GM18502 (cell line): ENCODE measurements around the gene CKAP5.

Experiments
- ATAC-seq: cut with Tn5 transposase; IDR thresholded peaks from one replicate; pipeline ENCODE4 v1.9.1; 2021; ENCODE audit warnings: mild to moderate bottlenecking; ENCODE audit not compliant: unreplicated experiment, poor library complexity

CKAP5 gene

GRCh38 chr11:46856605-46857343, 10.7 kb upstream of the CKAP5 start:
- no peak for ATAC-seq

GRCh38 chr11:46855863-46856262, 9.8 kb upstream of the CKAP5 start:
- no peak for ATAC-seq

- no peak for ATAC-seq
These were observed 9.1 kb upstream of the CKAP5 start for GRCh38 chr11:46855167-46855566.

- no peak for ATAC-seq
These were observed 4.8 kb upstream of the CKAP5 start for GRCh38 chr11:46850829-46851380.

GRCh38 chr11:46849631-46850030, 3.6 kb upstream of the CKAP5 start:
- ATAC-seq = no peak

DNA sequence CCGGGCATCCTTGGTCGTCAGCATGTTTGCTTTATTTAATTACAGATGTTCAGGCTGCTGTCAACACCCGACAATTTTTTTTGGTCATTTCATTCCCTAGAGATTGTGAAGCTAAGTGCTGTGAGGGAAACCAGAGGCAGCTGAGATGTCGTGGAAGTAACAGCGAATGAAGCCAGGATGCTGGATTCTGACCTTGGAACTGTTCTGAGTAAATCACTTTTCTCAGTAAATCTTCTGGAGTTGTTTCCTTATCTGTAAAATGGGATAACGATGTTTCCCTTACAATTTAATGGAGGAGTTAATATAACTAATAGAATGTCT, 390 bp upstream of the CKAP5 start:
- ATAC-seq = peak; percentile 19

- no peak for ATAC-seq
These were observed 690 bp downstream of the CKAP5 start for GRCh38 chr11:46845440-46845739.

GRCh38 chr11:46840116-46840515, 6.0 kb downstream of the CKAP5 start:
- ATAC-seq = no peak

- ATAC-seq = no peak
These were observed 7.6 kb downstream of the CKAP5 start for GRCh38 chr11:46838501-46838900.

DNA sequence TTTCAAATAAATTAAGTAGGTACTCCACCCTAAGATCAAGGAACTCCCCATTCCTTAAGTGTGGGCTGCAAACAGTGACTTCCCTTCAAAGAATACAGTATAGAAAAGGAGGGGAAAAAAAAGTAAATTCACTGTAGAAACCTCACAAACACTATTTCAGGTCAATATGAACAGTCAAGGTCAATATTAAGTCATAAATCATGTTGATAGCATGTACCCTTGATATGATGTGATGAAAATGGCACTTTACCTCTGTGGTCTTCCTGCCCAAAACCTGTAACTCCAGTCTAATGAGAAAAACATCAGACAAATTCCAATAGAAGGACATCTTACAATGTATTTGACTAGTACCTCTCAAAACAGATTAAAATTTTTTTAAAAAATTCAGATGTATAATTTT, 8.2 kb downstream of the CKAP5 start:
- ATAC-seq = no peak

- ATAC-seq = no peak
These were observed 9.2 kb downstream of the CKAP5 start for GRCh38 chr11:46836870-46837269.

DNA sequence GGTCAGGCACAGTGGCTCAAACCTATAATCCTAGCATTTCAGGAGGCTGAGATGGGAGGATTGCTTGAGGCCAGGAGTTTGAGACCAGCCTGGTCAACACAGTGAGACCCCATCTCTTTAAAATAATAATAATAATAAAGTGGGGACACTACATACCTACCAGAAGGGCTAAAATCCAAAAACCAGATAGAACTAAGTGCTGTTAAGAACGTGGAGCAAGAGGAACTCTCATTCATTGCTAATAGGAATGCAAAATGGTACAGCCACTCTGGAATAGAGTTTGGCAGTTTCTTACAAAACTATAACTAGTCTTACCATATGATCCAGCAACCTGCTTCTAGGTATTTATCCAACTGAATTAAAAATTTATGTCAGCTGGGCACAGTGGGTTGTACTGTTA, 9.6 kb downstream of the CKAP5 start:
- ATAC-seq = no peak

- no peak for ATAC-seq
These were observed 10.2 kb downstream of the CKAP5 start for GRCh38 chr11:46835897-46836296.

- no peak for ATAC-seq
These were observed 11.3 kb downstream of the CKAP5 start for GRCh38 chr11:46834821-46835220.

DNA sequence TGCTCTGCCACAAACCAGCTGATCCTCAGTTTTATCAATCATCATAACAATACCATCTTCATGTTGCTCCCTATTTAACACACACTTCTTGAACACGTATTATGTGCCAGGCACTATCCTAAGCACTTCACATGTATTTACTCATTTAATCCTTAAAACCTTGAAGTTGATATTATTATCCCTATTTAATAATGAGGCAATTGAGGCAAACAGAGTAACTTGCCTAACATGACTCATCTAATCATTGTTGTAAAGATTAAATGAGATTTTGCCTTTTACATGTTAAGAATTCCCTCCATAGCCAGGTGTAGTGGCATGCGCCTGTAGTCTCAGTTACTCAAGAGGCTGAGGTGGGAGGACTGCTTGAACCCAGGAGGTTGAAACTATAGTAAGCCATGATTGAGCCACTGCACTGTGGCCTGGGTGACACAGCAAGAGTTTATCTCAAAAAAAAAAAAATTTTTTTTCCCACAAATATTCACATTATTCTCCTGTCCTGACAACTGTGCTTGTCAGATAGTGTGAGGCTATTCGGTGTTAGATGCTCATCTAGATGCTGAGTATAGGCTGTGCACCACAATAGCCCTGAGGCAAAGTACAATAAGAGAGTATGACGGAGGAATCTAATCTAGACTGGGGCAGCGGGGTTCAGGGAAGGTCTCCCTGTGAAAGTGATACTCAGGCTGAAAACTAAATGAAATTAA, 13.4 kb downstream of the CKAP5 start:
- no peak for ATAC-seq

- ATAC-seq = no peak
These were observed 18.1 kb downstream of the CKAP5 start for GRCh38 chr11:46827995-46828394.

DNA sequence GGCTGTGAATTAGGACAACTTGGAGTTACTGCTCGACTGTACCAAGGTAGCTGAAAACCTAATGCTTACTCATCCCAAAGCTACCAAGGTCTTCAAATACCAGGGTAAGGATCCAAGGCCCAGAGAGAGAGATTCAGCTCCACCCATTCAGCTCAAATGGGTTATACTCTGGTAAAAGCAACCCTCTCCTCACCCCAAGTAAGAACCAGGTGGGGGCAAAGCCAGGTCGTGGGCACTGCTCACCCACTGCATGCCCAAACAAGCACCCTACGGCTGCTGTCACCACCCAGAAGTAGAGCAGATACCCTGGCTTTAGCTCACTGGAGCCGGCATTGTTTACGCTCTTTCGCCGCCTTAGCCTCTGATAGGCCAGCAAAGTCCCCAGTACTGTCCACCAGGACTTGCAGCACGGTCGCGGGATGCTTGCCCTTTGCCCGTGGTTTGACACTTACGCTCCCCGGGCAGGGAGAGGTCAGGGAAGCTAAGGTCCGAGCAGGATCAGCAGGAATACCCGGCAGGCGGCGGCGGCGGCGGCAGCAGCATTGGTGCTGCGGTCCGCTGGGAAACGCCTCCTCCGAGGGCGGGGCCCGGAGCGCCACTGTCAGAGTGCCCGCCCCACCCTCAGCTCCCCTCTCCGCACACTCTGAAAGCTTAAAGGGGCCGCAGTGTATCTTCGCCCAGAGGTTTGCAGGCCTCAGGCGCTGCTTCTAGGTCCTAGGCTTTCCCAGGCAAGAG, 19.6 kb downstream of the CKAP5 start:
- peak; percentile 92 for ATAC-seq

DNA sequence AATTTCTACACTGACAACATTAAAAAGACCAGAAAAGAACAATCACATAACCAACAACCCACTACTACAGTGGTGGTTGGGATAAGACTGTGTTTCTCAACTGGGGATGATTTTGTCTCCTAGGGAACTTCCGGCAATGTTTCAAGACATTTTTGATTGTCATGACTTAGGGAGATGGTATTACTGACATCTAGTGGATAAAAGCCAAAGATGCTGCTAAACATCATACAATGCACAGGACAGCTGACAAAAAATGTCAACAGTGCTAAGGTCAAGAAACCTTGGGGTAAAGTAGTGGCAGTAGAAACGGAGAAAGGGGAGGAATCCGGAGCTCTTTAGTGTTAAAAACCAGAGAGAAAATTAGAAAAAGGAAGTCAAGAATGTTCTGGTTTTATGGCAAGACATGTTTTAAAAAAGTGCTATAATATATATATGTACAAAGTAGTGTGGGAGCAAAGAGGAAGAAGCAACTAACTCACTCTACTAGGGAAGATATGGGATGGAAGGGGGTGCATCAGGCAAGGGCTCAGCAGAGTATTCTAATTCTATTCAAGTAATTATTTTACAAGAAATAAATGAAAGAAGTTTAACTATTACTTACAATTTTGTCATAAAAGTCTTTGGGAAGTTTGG, 37.2 kb downstream of the CKAP5 start:
- no peak for ATAC-seq

- no peak for ATAC-seq
These were observed 44.2 kb downstream of the CKAP5 start for GRCh38 chr11:46801694-46802470.

GRCh38 chr11:46800177-46800576, 45.9 kb downstream of the CKAP5 start:
- ATAC-seq = no peak
